GM18508 (cell line): ENCODE measurements around the gene CTNNA3.

Source experiments
- ATAC-seq: cut with Tn5 transposase; IDR thresholded peaks from one replicate; pipeline ENCODE4 v1.9.1; 2021; ENCODE audit warnings: moderate number of reproducible peaks; ENCODE audit not compliant: insufficient read depth, unreplicated experiment

The CTNNA3 gene

DNA sequence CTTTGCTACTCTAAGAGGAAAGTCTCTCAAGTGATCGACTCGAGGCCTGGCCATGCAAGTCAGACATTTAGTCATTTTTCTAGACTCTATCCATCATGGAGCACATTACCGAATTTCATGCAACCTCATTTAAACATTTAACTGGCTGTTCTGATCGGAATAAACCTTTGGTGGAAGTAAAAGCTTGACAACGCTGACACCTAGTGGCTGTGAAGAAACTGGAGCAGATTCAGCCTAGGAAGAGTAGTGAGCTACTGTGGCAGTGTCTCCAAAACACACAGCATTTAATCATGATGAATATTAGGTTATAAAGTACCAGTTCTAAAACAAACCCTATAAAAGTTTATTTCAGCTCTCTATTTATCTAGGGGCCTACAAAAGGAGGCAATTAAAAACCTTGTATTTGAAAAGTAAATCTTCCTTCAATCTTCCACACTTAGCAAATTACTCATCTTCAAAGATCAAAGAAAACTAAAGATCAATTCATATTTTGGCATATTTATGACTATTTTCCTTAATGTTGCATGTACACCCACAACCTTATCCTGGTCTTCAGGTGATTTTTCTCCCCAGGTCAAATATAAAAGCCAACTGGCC is 175.0 kb downstream of the CTNNA3 start:
- no peak for ATAC-seq

DNA sequence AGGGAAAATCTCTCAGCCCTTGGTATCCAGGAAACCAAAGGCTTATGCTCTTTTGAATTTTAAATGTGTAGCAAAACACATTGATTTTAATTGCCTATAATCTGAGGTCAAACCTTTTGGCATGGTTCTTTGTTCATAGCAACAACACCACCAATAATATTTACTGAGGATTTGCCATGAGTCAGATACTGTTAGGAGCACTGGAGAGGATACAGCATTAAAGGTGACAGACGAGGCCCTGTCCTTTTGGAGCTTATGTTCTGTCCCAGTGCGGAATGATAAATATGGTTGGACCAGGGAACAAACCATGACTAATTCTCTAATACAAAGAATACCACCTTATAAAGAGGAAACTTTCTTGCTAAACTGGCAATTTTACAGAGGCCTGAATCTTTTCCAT is 176.6 kb downstream of the CTNNA3 start:
- no peak for ATAC-seq

DNA sequence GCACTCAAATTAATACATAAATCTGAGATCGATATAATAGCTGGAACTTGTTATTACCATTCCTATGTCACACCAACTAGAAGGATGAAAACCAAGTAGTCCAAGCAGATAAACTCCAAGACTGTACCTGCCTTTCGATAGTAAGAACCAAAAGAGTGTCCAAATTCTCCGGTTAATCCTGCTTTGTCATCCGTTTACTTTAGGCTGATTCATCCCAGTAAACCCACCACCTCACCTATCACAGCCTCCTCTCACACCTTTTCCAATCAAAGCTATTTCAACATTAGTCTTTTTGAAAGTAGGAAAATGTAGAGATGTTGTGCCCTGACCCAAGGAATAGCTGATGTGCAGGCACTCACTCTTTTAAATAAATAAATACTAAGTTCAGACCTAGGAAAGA is 177.2 kb downstream of the CTNNA3 start:
- ATAC-seq = no peak

DNA sequence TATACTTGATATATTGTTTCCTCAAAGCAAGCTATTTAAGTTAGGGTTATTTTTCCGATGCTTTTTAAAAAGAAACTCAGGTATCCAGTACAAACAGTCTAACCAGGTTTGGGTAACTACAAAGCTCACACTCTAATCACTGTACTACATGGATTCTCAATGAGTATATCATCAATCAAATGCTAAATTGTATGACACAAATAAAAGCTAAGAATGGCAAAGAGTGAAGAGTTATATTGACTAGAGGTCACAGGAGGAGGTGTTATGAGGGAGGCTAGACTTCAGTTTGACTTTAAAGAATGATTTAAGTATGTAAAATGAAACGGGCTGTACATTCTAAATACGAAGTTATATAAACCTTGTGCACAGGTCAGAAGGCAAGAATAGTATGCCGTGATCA is 178.0 kb downstream of the CTNNA3 start:
- ATAC-seq = no peak

DNA sequence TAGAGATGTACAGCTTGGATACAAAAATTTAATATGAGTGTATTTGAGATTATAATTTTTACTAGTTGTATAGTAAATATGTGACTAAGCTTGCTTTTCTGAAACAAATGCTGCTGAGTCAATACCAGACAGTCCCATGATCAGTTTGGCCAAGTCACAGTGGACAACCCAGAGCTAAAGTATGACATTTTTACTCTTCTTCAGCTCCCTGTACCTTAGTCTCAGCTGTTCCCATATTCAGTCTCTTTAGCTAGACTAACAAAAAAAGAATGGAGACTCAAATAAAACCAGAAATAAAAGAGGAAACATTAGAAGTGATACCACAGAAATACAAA is 189.3 kb downstream of the CTNNA3 start:
- ATAC-seq = no peak

DNA sequence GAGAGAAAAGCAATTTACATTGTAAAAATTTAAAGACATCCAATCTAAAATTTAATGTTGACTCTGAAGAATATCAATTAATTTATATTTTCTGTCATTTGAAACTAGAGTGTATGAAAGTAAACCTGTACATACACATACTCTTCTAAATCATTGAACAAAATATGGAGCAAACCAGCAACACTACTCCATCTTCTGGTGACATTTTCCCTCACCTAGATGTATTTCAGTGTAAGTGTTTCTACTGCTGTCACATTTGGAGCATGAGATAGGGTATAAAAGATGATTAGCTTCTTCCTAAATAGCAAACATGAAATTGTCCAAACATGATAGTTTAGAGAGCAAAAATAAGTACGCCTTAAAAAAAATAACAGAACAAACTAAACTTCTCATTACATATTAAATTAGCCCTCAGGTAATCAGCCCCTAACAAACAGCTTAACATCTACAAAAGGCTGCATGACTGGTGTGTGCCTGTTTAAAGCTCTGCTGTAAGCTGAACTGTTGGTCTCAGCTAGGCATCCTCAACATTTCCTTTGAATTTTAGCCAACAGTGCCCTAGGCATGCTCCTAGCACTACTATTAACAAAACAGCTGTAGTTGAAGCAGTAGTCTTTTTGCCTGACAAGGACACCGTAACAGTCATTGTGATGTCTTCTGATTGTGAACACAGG is 189.8 kb downstream of the CTNNA3 start:
- ATAC-seq = no peak

DNA sequence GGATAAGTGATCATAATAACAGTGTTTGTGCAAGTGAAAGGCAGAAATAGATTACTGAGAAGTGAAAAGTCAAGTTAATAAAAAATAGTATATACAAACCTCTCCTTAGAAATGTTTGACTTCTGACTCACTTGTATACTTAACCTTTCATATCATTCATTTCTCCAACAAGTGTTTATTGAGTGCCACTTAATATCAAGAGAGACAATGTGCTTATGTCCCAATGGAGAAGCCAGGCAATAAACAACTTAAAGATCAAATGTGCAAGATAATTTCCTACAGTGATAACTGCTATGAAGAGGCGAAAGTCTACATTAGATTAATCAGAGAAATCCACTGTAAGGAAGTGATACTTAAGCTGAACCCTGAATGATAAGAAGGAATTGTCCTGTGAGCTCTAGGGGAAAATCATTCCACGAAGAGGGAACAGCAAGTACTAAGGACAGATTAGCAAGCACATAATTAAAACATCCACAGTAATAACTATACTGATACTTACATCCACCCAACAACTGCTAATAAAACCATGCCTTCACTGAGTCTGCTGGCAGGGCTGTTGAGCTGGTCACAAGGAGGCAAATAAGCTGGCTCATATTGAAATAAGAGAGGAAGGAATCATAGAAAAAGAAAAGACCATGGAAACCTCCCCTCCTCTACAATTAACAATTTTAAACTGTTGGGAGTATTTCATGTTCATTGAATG is 203.5 kb downstream of the CTNNA3 start:
- ATAC-seq = no peak

DNA sequence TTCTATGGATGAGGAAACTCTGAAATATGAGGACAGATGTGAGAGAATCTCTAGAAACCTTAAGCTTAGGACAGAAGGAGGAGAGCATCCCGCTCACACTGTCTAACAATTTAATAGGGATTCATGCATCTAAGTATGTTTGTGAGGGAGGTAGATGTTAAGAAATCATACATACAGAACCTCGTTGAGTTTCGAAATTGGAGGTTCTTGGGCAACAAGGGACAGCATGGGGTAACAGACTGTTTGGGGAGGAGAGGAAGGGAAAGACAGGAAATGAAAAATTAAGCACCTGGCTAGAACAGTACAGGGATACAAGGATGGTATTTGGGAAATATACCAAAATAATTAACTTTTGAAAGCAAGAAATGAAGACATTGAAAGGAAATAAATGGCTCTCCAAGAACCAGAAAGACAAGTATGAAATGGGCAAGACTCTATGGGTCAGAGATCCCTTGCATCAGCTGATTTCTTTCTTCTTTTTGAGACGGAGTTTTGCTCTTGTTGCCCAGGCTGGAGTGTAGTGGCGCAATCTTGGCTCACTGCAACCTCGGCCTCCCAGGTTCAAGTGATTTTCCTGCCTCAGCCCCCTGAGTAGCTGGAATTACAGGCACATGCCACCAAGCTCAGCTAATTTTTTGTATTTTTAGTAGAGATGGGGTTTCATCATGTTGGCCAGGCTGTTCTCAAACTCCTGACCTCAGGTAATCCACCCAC is 207.9 kb downstream of the CTNNA3 start:
- no peak for ATAC-seq

DNA sequence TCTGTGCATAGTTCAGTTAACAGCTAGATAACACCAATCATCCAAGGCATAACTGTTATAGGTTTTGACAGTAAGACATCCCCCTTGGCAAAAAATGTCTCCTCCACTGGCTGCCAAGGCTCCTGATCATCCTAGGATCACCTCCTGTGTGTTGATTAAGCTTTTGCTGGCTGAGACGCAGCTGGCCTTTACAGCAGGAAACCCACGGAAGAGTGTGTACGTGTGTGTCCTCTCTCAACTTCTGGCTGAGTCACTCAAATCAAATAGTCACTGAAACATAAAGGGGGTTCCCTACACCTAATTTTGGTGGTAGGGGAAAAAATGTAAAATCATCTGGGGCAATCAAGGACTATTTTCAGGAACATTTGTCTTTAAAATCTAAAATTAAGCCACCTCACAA is 208.8 kb downstream of the CTNNA3 start:
- ATAC-seq = no peak

DNA sequence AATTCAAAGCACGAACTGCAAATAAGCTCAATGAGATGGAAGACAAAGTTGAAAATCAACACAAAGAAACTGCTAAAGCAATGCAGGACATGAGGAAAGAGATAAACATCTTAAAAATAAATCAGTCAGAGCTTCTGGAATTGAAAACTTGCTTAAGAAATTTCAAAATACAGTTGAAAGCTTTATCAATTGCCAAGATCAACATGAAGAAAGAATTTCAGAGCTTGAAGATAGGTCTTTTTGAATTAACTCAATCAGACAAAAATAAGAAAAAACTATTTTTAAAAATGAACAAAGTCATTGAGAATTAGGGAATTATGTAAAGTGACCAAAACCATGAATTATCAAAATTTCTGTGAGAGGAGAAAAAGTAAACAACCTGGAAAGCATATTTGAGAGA is 218.1 kb downstream of the CTNNA3 start:
- no peak for ATAC-seq

DNA sequence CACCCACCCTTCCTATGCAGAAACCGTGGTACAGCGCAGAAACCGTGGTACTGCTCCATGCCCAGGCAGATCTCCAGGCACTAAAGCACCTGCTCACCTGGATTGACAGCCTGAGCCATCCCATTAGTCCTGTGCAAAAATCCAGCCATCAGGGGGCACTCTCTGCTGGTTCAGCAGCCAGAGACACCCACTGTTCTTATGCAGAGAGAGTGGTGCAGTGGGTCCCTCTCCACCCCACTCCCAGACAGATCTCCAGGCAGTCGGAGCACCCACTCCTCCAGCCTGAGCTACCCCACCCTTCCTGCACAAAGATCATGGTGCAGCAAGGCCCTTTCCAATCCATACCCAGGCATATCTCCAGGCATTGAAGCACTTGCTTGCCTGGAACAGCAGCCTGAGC is 219.8 kb downstream of the CTNNA3 start:
- no peak for ATAC-seq

DNA sequence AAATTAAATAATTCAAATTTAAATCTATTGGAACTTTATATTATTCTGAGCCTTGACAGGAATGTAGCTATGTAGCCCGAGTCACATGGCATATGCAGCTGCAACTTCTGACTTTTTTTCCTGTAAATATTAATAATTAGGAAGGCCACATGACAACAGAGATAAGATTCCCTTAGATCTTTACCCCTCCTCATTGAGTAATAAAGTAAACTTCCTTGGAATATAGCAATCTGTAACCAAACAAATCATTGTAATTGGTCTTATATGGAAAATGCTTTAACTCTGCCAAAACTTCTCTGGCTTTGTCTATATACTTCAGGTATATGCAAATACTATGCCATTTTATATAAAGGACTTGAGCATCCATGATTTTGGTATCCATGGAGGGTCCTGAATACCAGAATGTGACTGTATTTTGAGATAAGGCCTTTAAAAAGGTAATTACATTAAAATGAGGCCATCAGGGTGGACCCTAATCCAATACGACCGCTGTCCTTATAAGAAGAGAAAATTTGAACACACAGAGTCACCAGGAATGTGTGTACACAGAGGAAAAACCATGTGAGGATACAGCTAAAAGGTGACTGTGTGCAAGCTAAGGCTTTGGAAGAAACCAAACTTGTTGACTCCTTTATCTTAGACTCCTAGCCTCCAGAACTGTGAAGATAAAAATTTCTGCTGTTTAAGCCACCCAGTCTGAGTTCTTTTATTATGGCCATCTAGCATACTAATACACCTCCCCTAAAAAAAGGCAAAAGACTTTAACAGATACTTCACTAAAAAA is 222.0 kb downstream of the CTNNA3 start:
- no peak for ATAC-seq

DNA sequence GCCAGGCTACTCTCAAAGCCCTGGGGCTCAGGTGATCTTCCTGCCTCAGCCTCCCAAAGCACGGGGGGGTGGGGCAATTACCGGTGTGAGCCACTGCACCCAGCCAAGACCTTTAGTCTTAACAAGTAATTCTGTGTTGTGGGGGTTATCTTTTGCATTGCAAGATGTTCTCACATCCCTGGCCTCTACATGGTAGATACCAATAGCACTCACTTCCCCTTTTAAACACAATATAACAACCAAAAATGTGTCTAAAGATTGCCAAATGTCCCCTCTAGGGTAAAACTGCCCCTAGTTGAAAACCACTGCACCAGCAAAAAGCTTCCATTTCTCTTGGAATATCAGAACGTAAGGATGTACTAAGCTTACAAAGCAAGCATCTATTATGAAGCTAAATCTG is 225.0 kb downstream of the CTNNA3 start:
- no peak for ATAC-seq

DNA sequence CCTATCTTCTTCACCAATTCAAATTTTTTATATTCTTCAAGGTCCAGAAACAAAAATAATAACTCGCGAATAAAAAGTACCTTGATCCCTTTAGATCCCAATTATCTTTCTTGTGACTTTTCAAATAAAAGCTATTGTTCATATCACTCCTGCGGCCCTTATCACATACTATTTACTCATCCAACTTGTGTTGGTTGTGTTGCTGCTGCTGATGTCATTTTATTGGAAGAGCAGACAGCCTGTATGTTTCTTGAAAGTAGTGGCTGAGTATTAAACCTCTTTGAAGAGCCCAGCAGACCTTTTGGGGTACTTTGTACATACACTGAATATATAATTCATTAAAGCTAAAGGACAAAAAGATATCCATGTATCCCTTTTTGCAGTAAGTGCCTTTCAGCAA is 231.7 kb downstream of the CTNNA3 start:
- no peak for ATAC-seq

DNA sequence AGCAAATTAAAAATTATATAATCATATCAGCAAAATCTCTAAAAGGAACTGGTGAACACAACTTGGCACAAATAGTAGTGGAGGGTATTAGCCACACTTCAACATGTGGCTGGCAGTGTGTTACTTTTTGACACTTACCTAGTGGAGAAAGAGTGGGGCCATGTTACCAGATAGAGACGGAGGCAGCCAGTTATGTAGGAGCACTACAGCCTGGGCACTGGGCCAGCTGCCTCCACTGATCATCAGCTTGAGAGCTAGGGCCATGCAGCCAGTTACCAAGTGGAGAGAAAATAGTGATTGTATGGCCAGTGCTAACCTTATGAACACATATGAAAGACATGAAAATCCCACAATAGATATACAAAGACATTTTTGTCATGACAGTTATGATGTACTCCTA is 243.1 kb downstream of the CTNNA3 start:
- no peak for ATAC-seq

DNA sequence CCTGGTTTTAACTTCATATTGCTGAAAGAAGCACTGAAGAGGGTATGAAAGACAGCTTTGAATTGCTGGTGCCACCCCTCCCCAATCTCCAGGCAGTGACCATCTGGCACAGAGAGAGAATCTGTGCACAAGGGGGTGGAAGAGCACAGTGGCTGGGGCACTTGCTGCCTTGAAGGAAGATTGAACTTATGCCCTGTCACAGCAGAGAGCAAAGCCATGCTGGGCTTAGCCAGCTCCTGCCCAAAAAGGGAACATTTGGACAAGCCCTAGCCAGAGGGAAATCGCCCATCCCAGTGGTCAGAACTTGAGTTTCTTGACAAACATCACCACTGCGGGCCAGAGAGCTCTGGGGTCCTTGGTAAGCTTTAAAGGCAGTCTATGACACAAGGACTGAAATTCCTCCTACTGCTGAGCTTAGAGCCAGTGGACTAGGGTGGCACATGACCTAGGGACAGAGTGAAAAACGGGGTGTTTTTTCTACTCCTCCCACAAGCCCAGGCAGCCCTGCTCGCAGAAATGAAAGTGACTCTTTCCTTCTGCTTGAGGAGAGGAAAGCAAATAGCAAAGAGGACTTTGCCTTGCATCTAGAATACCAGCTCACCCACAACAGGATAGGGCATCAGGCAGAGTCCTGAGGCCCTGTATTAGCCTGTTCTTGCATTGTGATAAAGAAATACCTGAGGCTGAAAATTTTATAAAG is 257.2 kb downstream of the CTNNA3 start:
- ATAC-seq = no peak

DNA sequence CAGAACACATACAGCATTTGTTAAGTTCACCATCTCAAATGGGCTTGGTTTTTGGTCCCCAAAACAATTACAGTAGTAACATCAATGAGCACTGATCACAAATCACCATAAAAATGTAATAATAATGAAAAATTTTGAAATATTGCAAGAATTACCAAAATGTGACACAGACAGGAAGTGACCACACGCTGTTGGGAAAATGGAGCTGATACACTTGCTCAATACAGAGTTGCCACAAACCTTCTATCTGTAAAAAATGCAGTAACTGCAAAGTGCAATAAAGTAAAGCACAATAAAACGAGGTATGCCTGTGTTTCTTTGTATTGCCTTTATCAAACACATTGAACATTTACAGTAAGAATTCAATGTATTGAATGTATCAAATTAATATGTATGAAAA is 262.7 kb downstream of the CTNNA3 start:
- no peak for ATAC-seq

DNA sequence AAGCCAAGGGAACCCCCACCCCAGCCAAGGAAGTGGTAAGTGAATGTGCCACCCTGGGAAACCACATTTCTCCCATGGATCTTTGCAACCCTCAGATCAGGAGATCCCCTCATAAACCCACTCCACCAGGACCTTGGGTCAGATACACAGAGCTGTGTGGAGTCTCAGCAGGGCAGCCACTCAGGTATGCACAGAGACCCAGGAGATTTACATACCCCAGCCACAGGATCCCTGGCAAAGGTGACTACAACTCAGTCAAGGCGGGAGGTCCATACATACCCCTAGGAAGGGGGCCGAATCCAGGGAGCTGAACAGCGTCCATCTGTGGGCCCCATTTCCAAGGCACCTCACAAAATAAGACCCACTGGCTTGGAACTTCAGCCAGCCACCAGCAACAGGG is 293.4 kb downstream of the CTNNA3 start:
- no peak for ATAC-seq

DNA sequence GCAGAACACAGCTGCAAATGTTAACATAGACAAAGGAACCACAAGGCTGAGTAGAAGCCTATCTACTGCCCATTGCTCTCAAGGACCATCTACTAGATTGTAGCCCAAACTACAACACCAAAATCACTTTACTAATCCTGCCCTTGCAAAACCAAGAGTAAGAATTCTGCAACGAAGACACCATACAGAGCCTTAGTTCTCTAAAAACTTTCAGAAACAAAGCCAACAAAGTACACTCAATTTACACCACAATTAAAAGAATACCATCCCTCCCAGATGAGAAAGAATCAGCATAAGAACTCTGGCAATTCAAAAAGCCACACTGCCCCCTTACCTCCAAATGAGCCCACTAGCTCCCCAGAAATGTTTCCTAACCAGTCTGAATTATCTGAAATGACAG is 294.3 kb downstream of the CTNNA3 start:
- ATAC-seq = no peak
